ENCODE measurements around the gene WDR74. TPM values are rescaled to one million over a fixed set of nuclear protein-coding genes. Genes with fewer than 3 reads are reported as not detected.

The WDR74 gene
- total and polyA plus RNA-seq, 2 of the 13 experiments (the other 11 are each of a cell fraction or from before 2014, with no cell fraction given), result 77.0 to 83.3 TPM

DNA sequence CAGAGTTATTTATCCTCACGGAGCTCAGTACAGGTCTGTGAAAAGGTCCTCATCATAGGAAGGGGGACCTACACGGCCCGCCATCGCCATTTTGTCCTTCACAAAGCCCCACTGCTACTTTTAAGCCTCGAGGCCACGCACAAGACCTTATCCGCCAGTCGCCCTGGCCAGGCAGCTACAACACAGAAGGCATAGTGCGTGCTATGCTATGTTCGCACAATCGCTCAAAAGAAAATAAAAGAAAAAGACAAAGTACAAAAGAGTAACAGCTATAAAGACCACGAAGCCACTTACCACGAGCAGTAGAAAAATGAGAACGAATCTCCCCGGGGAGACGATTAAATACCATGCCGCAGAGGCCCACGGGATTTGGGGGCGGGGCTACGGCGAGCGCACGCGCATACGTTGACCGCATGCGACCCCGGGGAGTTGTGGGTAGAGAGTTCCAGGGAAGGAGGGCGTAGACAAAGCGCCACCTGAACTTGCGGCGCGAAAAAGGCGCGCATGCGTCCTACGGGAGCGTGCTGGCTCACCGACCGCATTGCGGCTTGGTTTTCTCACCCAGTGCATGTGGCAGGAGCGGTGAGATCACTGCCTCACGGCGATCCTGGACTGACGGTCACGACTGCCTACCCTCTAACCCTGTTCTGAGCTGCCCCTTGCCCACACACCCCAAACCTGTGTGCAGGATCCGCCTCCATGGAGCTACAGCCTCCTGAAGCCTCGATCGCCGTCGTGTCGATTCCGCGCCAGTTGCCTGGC is 16.4 kb upstream of the WDR74 start (continued):
- TF ChIP-seq THAP9 (CRISPR knock-in tag; IDR thresholded peaks at IDR 0.05; ENCODE audit: borderline replicate concordance) (peak; percentile 78; the same call in 1 of the 2 replicates), JARID2 (CRISPR knock-in tag; IDR thresholded peaks at IDR 0.05; ENCODE audit: insufficient replicate concordance) (peak; percentile 85), ISX (CRISPR knock-in tag; conservative IDR thresholded peaks at IDR 0.05) (peak; percentile 95; the same call in 1 of the 2 replicates), ATM (IDR thresholded peaks at IDR 0.05; ENCODE audit: borderline replicate concordance) (no peak), EHMT2 (IDR thresholded peaks at IDR 0.05; ENCODE audit: borderline replicate concordance, low read depth, low read length) (no peak), NRL (CRISPR knock-in tag; IDR thresholded peaks at IDR 0.05; ENCODE audit: borderline replicate concordance) (peak; percentile 99), CBX2 (IDR thresholded peaks at IDR 0.05; ENCODE audit: low read depth, low read length) (no peak), CBX2 (CRISPR knock-in tag; IDR thresholded peaks at IDR 0.05; ENCODE audit: low read depth) (0 out of 2 replicates have a peak, but pooled peaks have one; percentile 38), BORCS8-MEF2B (CRISPR knock-in tag; IDR thresholded peaks at IDR 0.05) (peak; percentile 94), ZNF354B (CRISPR knock-in tag; IDR thresholded peaks at IDR 0.05) (peak; percentile 97; the same call in 1 of the 2 replicates), SRY (CRISPR knock-in tag; IDR thresholded peaks at IDR 0.05) (peak; percentile 97), HDAC1 (CRISPR knock-in tag; IDR thresholded peaks at IDR 0.05) (peak; percentile 92), CHCHD3 (CRISPR knock-in tag; IDR thresholded peaks at IDR 0.05) (no peak), TMF1 (CRISPR knock-in tag; IDR thresholded peaks at IDR 0.05; ENCODE audit: low read depth) (peak; percentile 82), TCF7L2 (IDR thresholded peaks at IDR 0.05; ENCODE audit: low read depth, low read length) (no peak), FOXO4 (CRISPR knock-in tag; conservative IDR thresholded peaks at IDR 0.05) (no peak)
- TF ChIP-seq, protein P1, sequence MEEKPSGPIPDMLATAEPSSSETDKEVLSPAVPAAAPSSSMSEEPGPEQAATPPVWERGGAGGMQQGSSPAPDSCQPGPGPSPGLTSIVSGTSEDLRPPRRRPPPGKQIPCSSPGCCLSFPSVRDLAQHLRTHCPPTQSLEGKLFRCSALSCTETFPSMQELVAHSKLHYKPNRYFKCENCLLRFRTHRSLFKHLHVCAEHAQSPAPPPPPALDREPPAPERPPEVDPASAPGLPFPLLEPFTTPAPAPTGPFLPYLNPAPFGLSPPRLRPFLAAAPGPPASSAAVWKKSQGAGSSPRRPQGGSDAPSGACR (CRISPR knock-in tag; IDR thresholded peaks at IDR 0.05), result no peak
- TF ChIP-seq, protein P2, sequence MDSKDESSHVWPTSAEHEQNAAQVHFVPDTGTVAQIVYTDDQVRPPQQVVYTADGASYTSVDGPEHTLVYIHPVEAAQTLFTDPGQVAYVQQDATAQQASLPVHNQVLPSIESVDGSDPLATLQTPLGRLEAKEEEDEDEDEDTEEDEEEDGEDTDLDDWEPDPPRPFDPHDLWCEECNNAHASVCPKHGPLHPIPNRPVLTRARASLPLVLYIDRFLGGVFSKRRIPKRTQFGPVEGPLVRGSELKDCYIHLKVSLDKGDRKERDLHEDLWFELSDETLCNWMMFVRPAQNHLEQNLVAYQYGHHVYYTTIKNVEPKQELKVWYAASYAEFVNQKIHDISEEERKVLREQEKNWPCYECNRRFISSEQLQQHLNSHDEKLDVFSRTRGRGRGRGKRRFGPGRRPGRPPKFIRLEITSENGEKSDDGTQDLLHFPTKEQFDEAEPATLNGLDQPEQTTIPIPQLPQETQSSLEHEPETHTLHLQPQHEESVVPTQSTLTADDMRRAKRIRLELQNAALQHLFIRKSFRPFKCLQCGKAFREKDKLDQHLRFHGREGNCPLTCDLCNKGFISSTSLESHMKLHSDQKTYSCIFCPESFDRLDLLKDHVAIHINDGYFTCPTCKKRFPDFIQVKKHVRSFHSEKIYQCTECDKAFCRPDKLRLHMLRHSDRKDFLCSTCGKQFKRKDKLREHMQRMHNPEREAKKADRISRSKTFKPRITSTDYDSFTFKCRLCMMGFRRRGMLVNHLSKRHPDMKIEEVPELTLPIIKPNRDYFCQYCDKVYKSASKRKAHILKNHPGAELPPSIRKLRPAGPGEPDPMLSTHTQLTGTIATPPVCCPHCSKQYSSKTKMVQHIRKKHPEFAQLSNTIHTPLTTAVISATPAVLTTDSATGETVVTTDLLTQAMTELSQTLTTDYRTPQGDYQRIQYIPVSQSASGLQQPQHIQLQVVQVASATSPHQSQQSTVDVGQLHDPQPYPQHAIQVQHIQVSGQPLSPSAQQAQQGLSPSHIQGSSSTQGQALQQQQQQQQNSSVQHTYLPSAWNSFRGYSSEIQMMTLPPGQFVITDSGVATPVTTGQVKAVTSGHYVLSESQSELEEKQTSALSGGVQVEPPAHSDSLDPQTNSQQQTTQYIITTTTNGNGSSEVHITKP (CRISPR knock-in tag; IDR thresholded peaks at IDR 0.05; ENCODE audit: low read depth), result no peak; the same call in 1 of the 2 replicates
- TF ChIP-seq, protein P3, sequence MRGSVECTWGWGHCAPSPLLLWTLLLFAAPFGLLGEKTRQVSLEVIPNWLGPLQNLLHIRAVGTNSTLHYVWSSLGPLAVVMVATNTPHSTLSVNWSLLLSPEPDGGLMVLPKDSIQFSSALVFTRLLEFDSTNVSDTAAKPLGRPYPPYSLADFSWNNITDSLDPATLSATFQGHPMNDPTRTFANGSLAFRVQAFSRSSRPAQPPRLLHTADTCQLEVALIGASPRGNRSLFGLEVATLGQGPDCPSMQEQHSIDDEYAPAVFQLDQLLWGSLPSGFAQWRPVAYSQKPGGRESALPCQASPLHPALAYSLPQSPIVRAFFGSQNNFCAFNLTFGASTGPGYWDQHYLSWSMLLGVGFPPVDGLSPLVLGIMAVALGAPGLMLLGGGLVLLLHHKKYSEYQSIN (CRISPR knock-in tag; IDR thresholded peaks at IDR 0.05; ENCODE audit: borderline replicate concordance), result peak; percentile 73; the same call in 1 of the 2 replicates

Data from HepG2 (cell line).